ENCODE measurements around the gene PLXDC1. TPM values are rescaled to one million over a fixed set of nuclear protein-coding genes. Genes with fewer than 3 reads are reported as not detected.

The PLXDC1 gene
- total RNA-seq, 1 experiment from 2014 or later: not detected

DNA sequence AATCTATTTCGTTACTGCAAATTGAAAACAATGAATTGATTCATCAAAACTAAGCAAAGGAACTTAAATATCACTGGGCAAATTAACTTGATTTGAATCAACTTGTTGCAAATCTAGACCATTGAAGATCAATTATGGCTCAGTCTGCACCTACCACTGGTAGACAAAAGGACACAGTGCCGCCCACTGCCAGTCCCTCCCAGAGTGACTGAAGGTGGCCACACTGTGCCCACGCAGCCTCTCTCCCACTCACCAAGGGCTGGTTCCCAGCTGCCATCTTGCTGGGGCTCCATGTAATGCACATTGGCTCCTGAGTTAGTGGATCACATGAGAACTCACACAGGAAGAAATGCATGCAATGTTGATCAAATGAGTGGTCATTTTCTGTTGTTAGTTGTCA lies 78.1 kb downstream of the PLXDC1 start:
- ATAC-seq (no peak), DNase-seq (ENCODE audit: low read depth, low spot score) (no peak)
- H3K36me3 ChIP-seq (ENCODE audit: control insufficient read depth, insufficient read depth, low read length): no peaks in the 10 kb centered on the region
- no TSS peak for BruUV-seq (replicated peaks)
- no peak overlapping the region for H3K4me3 ChIP-seq (ENCODE audit: low read depth in 2 of 2, low read length in 2 of 2)
- no peaks in the 10 kb centered on the region for H3K27me3 ChIP-seq (ENCODE audit: control insufficient read depth, insufficient read depth, low read length)
- no peaks in the 10 kb centered on the region for H3K9me3 ChIP-seq (ENCODE audit: control insufficient read depth, insufficient read depth, low read depth, low read length)
- ChIA-PET POLR2A (no interaction called here), CTCF (no interaction called here)
- TF ChIP-seq, protein P1, sequence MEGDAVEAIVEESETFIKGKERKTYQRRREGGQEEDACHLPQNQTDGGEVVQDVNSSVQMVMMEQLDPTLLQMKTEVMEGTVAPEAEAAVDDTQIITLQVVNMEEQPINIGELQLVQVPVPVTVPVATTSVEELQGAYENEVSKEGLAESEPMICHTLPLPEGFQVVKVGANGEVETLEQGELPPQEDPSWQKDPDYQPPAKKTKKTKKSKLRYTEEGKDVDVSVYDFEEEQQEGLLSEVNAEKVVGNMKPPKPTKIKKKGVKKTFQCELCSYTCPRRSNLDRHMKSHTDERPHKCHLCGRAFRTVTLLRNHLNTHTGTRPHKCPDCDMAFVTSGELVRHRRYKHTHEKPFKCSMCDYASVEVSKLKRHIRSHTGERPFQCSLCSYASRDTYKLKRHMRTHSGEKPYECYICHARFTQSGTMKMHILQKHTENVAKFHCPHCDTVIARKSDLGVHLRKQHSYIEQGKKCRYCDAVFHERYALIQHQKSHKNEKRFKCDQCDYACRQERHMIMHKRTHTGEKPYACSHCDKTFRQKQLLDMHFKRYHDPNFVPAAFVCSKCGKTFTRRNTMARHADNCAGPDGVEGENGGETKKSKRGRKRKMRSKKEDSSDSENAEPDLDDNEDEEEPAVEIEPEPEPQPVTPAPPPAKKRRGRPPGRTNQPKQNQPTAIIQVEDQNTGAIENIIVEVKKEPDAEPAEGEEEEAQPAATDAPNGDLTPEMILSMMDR (IDR thresholded peaks at IDR 0.05): no peak
- TF ChIP-seq TCF7L2 (IDR thresholded peaks at IDR 0.05; ENCODE audit: low read depth, low read length): no peak
- H3K27ac ChIP-seq (ENCODE audit: low read length): no peak overlapping the region
- in situ Hi-C loops (cut with HindIII; ENCODE audit: low pct_unique_long_range_greater_than_20kb, low sequenced_read_pairs): no loop called here
- no peaks in the 10 kb centered on the region for H3K4me1 ChIP-seq (ENCODE audit: control insufficient read depth, insufficient read depth, low read length)
- intact Hi-C loops (cut with micrococcal nuclease; ENCODE audit: unreplicated experiment): loop anchor here (10.0 kb wide), 1 partner anchor 81 kb away; the partner anchor contains the start of gene PLXDC1

GRCh38 chr17:39071573-39071972 lies 79.9 kb downstream of the PLXDC1 start:
- Histone ChIP-seq H3K9me3 (ENCODE audit: control insufficient read depth, insufficient read depth, low read depth, low read length) (no peaks in the 10 kb centered on the region), H3K4me3 (ENCODE audit: low read depth in 2 of 2, low read length in 2 of 2) (no peak overlapping the region), H3K36me3 (ENCODE audit: control insufficient read depth, insufficient read depth, low read length) (no peaks in the 10 kb centered on the region), H3K4me1 (ENCODE audit: control insufficient read depth, insufficient read depth, low read length) (no peaks in the 10 kb centered on the region), H3K27me3 (ENCODE audit: control insufficient read depth, insufficient read depth, low read length) (no peaks in the 10 kb centered on the region), H3K27ac (ENCODE audit: low read length) (no peak overlapping the region)
- DNase-seq (ENCODE audit: low read depth, low spot score): no peak
- BruUV-seq (replicated peaks): no TSS peak
- TF ChIP-seq SIN3A (IDR thresholded peaks at IDR 0.05; ENCODE audit: borderline replicate concordance, insufficient read depth, low read depth, low read length) (no peak), TCF7L2 (IDR thresholded peaks at IDR 0.05; ENCODE audit: low read depth, low read length) (no peak), POLR2AphosphoS5 (IDR thresholded peaks at IDR 0.05; ENCODE audit: low read depth, low read length) (no peak)
- TF ChIP-seq, protein P1 (IDR thresholded peaks at IDR 0.05): no peak
- TF ChIP-seq, protein P2, sequence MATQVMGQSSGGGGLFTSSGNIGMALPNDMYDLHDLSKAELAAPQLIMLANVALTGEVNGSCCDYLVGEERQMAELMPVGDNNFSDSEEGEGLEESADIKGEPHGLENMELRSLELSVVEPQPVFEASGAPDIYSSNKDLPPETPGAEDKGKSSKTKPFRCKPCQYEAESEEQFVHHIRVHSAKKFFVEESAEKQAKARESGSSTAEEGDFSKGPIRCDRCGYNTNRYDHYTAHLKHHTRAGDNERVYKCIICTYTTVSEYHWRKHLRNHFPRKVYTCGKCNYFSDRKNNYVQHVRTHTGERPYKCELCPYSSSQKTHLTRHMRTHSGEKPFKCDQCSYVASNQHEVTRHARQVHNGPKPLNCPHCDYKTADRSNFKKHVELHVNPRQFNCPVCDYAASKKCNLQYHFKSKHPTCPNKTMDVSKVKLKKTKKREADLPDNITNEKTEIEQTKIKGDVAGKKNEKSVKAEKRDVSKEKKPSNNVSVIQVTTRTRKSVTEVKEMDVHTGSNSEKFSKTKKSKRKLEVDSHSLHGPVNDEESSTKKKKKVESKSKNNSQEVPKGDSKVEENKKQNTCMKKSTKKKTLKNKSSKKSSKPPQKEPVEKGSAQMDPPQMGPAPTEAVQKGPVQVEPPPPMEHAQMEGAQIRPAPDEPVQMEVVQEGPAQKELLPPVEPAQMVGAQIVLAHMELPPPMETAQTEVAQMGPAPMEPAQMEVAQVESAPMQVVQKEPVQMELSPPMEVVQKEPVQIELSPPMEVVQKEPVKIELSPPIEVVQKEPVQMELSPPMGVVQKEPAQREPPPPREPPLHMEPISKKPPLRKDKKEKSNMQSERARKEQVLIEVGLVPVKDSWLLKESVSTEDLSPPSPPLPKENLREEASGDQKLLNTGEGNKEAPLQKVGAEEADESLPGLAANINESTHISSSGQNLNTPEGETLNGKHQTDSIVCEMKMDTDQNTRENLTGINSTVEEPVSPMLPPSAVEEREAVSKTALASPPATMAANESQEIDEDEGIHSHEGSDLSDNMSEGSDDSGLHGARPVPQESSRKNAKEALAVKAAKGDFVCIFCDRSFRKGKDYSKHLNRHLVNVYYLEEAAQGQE (IDR thresholded peaks at IDR 0.05; ENCODE audit: insufficient read depth in 1 of 2, low read depth in 2 of 2, low read length in 1 of 2): no peak
- ATAC-seq: no peak
- intact Hi-C loops (cut with micrococcal nuclease; ENCODE audit: unreplicated experiment) (loop anchor here (10.0 kb wide), 1 partner anchor 83 kb away; the partner anchor contains the start of gene PLXDC1), in situ Hi-C loops (cut with HindIII; ENCODE audit: low pct_unique_long_range_greater_than_20kb, low sequenced_read_pairs) (no loop called here)
- ChIA-PET POLR2A (no interaction called here), CTCF (no interaction called here)

Measured in Panc1 (cell line).